ENCODE results near the gene TMEM239.
A peak's percentile ranks its signal among the peaks of the same experiment; 100 is the strongest.

DNA sequence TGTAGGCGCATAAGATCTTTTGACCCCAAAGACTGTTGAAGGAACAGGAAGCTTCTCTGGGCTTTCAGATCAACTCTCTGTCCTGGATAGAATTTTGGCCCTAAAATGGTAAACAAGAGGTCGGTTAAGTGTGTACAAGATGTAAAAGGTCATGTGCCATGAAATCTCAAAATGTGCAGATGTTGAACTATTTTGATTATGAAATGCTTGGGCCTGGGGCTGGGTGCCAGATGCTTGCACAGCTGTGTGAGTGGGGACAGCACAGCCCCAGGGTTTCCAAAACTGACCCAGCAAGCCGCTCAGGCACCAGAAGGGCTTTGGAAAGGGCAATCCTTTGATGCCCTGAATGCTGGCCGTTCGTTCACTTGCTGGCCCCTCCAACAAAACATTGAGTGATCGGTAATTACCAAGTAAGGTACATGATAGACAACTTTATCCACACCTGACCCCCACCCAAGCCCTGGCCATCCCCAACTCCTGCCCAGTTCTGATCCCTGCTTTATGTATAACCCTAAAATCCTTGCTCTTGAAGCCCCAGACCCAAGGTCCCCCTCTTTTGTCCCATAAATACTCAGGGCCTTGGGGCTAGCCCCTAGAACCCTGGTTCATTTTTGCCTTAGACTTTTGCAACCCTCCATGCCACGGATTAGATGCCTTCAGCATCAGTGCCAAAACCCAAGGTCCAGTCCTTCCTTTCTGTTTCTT, 1.9 kb downstream of the TMEM239 start:
- TF ChIP-seq, protein P1, sequence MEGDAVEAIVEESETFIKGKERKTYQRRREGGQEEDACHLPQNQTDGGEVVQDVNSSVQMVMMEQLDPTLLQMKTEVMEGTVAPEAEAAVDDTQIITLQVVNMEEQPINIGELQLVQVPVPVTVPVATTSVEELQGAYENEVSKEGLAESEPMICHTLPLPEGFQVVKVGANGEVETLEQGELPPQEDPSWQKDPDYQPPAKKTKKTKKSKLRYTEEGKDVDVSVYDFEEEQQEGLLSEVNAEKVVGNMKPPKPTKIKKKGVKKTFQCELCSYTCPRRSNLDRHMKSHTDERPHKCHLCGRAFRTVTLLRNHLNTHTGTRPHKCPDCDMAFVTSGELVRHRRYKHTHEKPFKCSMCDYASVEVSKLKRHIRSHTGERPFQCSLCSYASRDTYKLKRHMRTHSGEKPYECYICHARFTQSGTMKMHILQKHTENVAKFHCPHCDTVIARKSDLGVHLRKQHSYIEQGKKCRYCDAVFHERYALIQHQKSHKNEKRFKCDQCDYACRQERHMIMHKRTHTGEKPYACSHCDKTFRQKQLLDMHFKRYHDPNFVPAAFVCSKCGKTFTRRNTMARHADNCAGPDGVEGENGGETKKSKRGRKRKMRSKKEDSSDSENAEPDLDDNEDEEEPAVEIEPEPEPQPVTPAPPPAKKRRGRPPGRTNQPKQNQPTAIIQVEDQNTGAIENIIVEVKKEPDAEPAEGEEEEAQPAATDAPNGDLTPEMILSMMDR (IDR thresholded peaks at IDR 0.05), result no peak
- TF ChIP-seq POLR2A (IDR thresholded peaks at IDR 0.05) (no peak), POLR2AphosphoS5 (IDR thresholded peaks at IDR 0.05) (peak in 1 of 3 donors; percentile 32)

All from breast epithelium (tissue), 3 donors.